WTC11 (cell line): ENCODE data around the gene SERPINA9. TPM values are rescaled to one million over a fixed set of nuclear protein-coding genes. Genes with fewer than 3 reads are reported as not detected.

ENCODE experiments used
- ATAC-seq: fragments of 200-7000 bp; cut with Tn5 transposase; 2 replicates; pipeline ENCODE4 v1.10.0; 2021; ENCODE audit warnings: mild to moderate bottlenecking, moderate library complexity
- CTCF ChIA-PET: fragments of 300-600 bp; sonication (Branson Sonifier 250); formaldehyde crosslinking; loops from one replicate; lab custom pipeline; 2021; ENCODE audit warnings: antibody characterized with exemption; lab: Charles Lee
- POLR2A ChIA-PET: fragments of 350-600 bp; sonication (Branson Sonifier 250); formaldehyde crosslinking; loops from one replicate; lab custom pipeline; 2021; ENCODE audit warnings: antibody characterized with exemption; lab: Charles Lee
- DNase-seq: peaks from one replicate; pipeline ENCODE4 v3.0.0; 2021; ENCODE audit warnings: low spot score
- H3K27ac Mint-ChIP-seq: 2 replicates; pipeline ENCODE4 v1.8.0; 2021; ENCODE audit warnings: mixed read lengths
- H3K27me3 Mint-ChIP-seq: 2 replicates; pipeline ENCODE4 v1.8.0; 2021; ENCODE audit warnings: low read depth, mild to moderate bottlenecking, moderate library complexity, mixed read lengths
- H3K36me3 Mint-ChIP-seq: 2 replicates; pipeline ENCODE4 v1.8.0; 2021; ENCODE audit warnings: mixed read lengths
- H3K4me1 Mint-ChIP-seq: 2 replicates; pipeline ENCODE4 v1.8.0; 2022; ENCODE audit warnings: mixed read lengths
- H3K4me3 Mint-ChIP-seq: 2 replicates; pipeline ENCODE4 v1.8.0; 2021; ENCODE audit warnings: mild to moderate bottlenecking, moderate library complexity, mixed read lengths
- H3K9me3 Mint-ChIP-seq: 2 replicates; pipeline ENCODE4 v1.8.0; 2021; ENCODE audit warnings: mixed read lengths
- ATF1 ChIP-seq: sonication (generic); formaldehyde crosslinking; IDR thresholded peaks from 2 replicates; pipeline ENCODE4 v1.8.1; 2023; ENCODE audit warnings: mild to moderate bottlenecking, moderate library complexity, missing genetic modification reagents
- CDX4 ChIP-seq: fragments of 250-450 bp; sonication (Bioruptor Pico); IDR thresholded peaks from 2 replicates; pipeline ENCODE4 v1.9.0; 2021; ENCODE audit warnings: moderate library complexity, mild to moderate bottlenecking, inconsistent platforms, borderline replicate concordance
- E2F1 ChIP-seq: sonication (generic); formaldehyde crosslinking; IDR thresholded peaks from 2 replicates; pipeline ENCODE4 v1.8.0; 2022; ENCODE audit warnings: mild to moderate bottlenecking, missing genetic modification reagents
- ERG ChIP-seq: fragments of 250-450 bp; sonication (Bioruptor Pico); IDR thresholded peaks from 2 replicates; pipeline ENCODE4 v1.8.0; 2021; ENCODE audit warnings: mild to moderate bottlenecking
- FOXJ3 ChIP-seq: sonication (generic); formaldehyde crosslinking; IDR thresholded peaks from 2 replicates; pipeline ENCODE4 v1.9.0; 2021; ENCODE audit warnings: missing genetic modification reagents, mild to moderate bottlenecking, borderline replicate concordance
- MXD4 ChIP-seq: fragments of 250-450 bp; sonication (Bioruptor Pico); IDR thresholded peaks from 2 replicates; pipeline ENCODE4 v1.8.0; 2021; ENCODE audit warnings: mild to moderate bottlenecking, moderate library complexity, borderline replicate concordance
- MYBL2 ChIP-seq: sonication (generic); formaldehyde crosslinking; IDR thresholded peaks from 2 replicates; pipeline ENCODE4 v1.8.1; 2023; ENCODE audit warnings: mild to moderate bottlenecking, moderate library complexity, missing genetic modification reagents
- NFE2L1 ChIP-seq: sonication (generic); formaldehyde crosslinking; IDR thresholded peaks from 2 replicates; pipeline ENCODE4 v1.8.1; 2023; ENCODE audit warnings: missing genetic modification reagents
- NFYB ChIP-seq: sonication (generic); formaldehyde crosslinking; conservative IDR thresholded peaks from 2 replicates; pipeline ENCODE4 v1.8.0; 2022; ENCODE audit warnings: low read depth, missing genetic modification reagents
- NR2C2 ChIP-seq: sonication (generic); formaldehyde crosslinking; IDR thresholded peaks from 2 replicates; pipeline ENCODE4 v1.8.0; 2022; ENCODE audit warnings: mild to moderate bottlenecking, missing genetic modification reagents
- STAT6 ChIP-seq: sonication (generic); formaldehyde crosslinking; conservative IDR thresholded peaks from 2 replicates; pipeline ENCODE4 v1.8.1; 2023; ENCODE audit warnings: mild to moderate bottlenecking, low read depth, missing genetic modification reagents, moderate library complexity
- ZBTB21 ChIP-seq: sonication (generic); formaldehyde crosslinking; IDR thresholded peaks from 2 replicates; pipeline ENCODE4 v1.8.1; 2023; ENCODE audit warnings: mild to moderate bottlenecking, missing genetic modification reagents, borderline replicate concordance
- ZBTB43 ChIP-seq: sonication (generic); formaldehyde crosslinking; IDR thresholded peaks from 2 replicates; pipeline ENCODE4 v1.8.1; 2023; ENCODE audit warnings: mild to moderate bottlenecking, missing genetic modification reagents
- ZNF232 ChIP-seq: sonication (generic); formaldehyde crosslinking; IDR thresholded peaks from 2 replicates; pipeline ENCODE4 v1.8.0; 2022; ENCODE audit warnings: mild to moderate bottlenecking, missing genetic modification reagents
- ZNF263 ChIP-seq: sonication (generic); formaldehyde crosslinking; IDR thresholded peaks from 2 replicates; pipeline ENCODE4 v1.8.1; 2022; ENCODE audit warnings: low read depth, mild to moderate bottlenecking, moderate library complexity, missing genetic modification reagents
- ZNF416 ChIP-seq: fragments of 250-450 bp; sonication (Bioruptor Pico); IDR thresholded peaks from 2 replicates; pipeline ENCODE4 v1.9.0; 2021; ENCODE audit warnings: mild to moderate bottlenecking, inconsistent platforms
- ZNF425 ChIP-seq: fragments of 250-450 bp; sonication (Bioruptor Pico); conservative IDR thresholded peaks from 2 replicates; pipeline ENCODE4 v1.9.0; 2021; ENCODE audit warnings: mild to moderate bottlenecking
- ZNF512 ChIP-seq: sonication (generic); formaldehyde crosslinking; IDR thresholded peaks from 2 replicates; pipeline ENCODE4 v1.8.1; 2022; ENCODE audit warnings: missing genetic modification reagents, borderline replicate concordance
- ZNF671 ChIP-seq: fragments of 250-450 bp; sonication (Bioruptor Pico); IDR thresholded peaks from 2 replicates; pipeline ENCODE4 v1.8.0; 2021; ENCODE audit warnings: mild to moderate bottlenecking
- total RNA-seq: library from RNA; stranded (reverse); gene quantifications from 3 replicates; pipeline ENCODE4 v1.2.3, GENCODE V29; 2021

The SERPINA9 gene
- total RNA-seq, 1 experiment from 2014 or later: not detected

GRCh38 chr14:94447206-94447605 lies 28.8 kb downstream of the SERPINA9 start:
- Mint-ChIP-seq H3K4me1 (peaks cover 29% of the 10 kb centered on the region), H3K36me3 (no peaks in the 10 kb centered on the region), H3K27me3 (peaks cover 7% of the 10 kb centered on the region), H3K27ac (no peak overlapping the region), H3K4me3 (no peak overlapping the region), H3K9me3 (peaks cover 9% of the 10 kb centered on the region)
- POLR2A ChIA-PET: no interaction called here
- no peak for DNase-seq
- CTCF ChIA-PET: interaction anchor here (1.3 to 2.9 kb wide), 3 partner anchors 24 to 102 kb away, joined by 4 to 9 read pairs (median 8); no protein-coding TSS in a partner anchor
- no peak for ATAC-seq
- TF ChIP-seq ZNF425 (no peak), ZBTB21 (CRISPR knock-in tag) (no peak), NR2C2 (no peak), ZNF512 (CRISPR knock-in tag) (no peak), ATF1 (CRISPR knock-in tag) (no peak), ZNF232 (CRISPR knock-in tag) (no peak), NFE2L1 (CRISPR knock-in tag) (no peak), E2F1 (CRISPR knock-in tag) (no peak), CDX4 (CRISPR knock-in tag) (no peak), ZNF671 (CRISPR knock-in tag) (no peak), FOXJ3 (CRISPR knock-in tag) (no peak)

GRCh38 chr14:94446126-94446525 lies 29.9 kb downstream of the SERPINA9 start:
- H3K4me1 Mint-ChIP-seq: peaks cover 18% of the 10 kb centered on the region
- ATAC-seq (no peak), DNase-seq (no peak)
- no peaks in the 10 kb centered on the region for H3K36me3 Mint-ChIP-seq
- no peak overlapping the region for H3K27ac Mint-ChIP-seq
- ChIA-PET CTCF (interaction anchor here (1.2 to 2.2 kb wide), 3 partner anchors 40 to 410 kb away, joined by 4 to 10 read pairs (median 4); no protein-coding TSS in a partner anchor), POLR2A (no interaction called here)
- no peak overlapping the region for H3K4me3 Mint-ChIP-seq
- H3K9me3 Mint-ChIP-seq: peaks cover 17% of the 10 kb centered on the region
- H3K27me3 Mint-ChIP-seq: peaks cover 7% of the 10 kb centered on the region
- TF ChIP-seq ZNF232 (CRISPR knock-in tag): no peak
- TF ChIP-seq ZNF416 (CRISPR knock-in tag): no peak
- TF ChIP-seq ZNF263: no peak
- no peak for TF ChIP-seq ZNF425
- TF ChIP-seq ERG (CRISPR knock-in tag): no peak
- TF ChIP-seq ZBTB43 (CRISPR knock-in tag): no peak
- no peak for TF ChIP-seq MXD4
- TF ChIP-seq STAT6: no peak
- no peak for TF ChIP-seq CDX4 (CRISPR knock-in tag)
- TF ChIP-seq NFYB (CRISPR knock-in tag): no peak
- no peak for TF ChIP-seq MYBL2
